Vagina (tissue), 2 donors: ENCODE measurements around the gene NAGPA. TPM values are rescaled to one million over a fixed set of nuclear protein-coding genes. Genes with fewer than 3 reads are reported as not detected.

Experiments used
- DNase-seq, 2 donors: peaks; one replicate each; pipeline ENCODE4 v3.0.0-alpha.2; 2017; ENCODE audit errors: extremely low spot score in 2 of 2
- H3K27ac ChIP-seq: fragments of 200-600 bp; sonication (generic); one replicate; pipeline ENCODE4 v1.5.1; 2019
- H3K27me3 ChIP-seq: fragments of 200-600 bp; sonication (generic); one replicate; pipeline ENCODE4 v1.5.1; 2019
- H3K36me3 ChIP-seq, 2 donors: fragments of 200-600 bp; sonication (generic); one replicate each; pipeline ENCODE4 v1.5.1; 2017 to 2019
- H3K4me1 ChIP-seq: fragments of 200-600 bp; sonication (generic); one replicate; pipeline ENCODE4 v1.5.1; 2019
- H3K4me3 ChIP-seq, 2 donors: fragments of 200-600 bp; sonication (generic); 1 replicate in 1 of 2; 2 replicates in 1 of 2; pipeline ENCODE4 v1.5.1; 2016 to 2019
- H3K9me3 ChIP-seq: fragments of 200-600 bp; sonication (generic); one replicate; pipeline ENCODE4 v1.5.1; 2019
- POLR2A ChIP-seq, 2 donors: fragments of 450-650 bp; IDR thresholded peaks; one replicate each; pipeline ENCODE4 v1.6.1; 2017; ENCODE audit warnings: antibody characterized with exemption in 2 of 2, mild to moderate bottlenecking in 2 of 2, moderate library complexity in 2 of 2
- POLR2AphosphoS5 ChIP-seq, 2 donors: sonication (generic); formaldehyde crosslinking; IDR thresholded peaks; one replicate each; pipeline ENCODE4 v1.9.0; 2017; ENCODE audit warnings: antibody characterized with exemption in 2 of 2, mild to moderate bottlenecking in 2 of 2, low read depth in 1 of 2; ENCODE audit not compliant: insufficient read depth in 1 of 2
- intact Hi-C: fragments of 100-400 bp; cut with DNase I; formaldehyde crosslinking; loops from one replicate; pipeline ENCODE4 v1.15.1; 2023
- total RNA-seq: library from RNA; depleted of rRNA; stranded (reverse); fragments of >200 nt; gene quantifications from one replicate; pipeline ENCODE4 v1.2.3, GENCODE V29; 2016
- TF ChIP-seq, protein P1 (sequence below), 3 experiments: fragments of 450-650 bp in 2 of 3; fragments of 200-600 bp in 1 of 3; sonication (generic) in 1 of 3; IDR thresholded peaks; one replicate each; pipeline ENCODE4 v1.5.1; 2017 to 2019; ENCODE audit warnings: antibody characterized with exemption in 3 of 3, mild to moderate bottlenecking in 2 of 3, moderate library complexity in 2 of 3

The NAGPA gene
- total RNA-seq, 1 donor from 2014 or later = 9.8 TPM

DNA sequence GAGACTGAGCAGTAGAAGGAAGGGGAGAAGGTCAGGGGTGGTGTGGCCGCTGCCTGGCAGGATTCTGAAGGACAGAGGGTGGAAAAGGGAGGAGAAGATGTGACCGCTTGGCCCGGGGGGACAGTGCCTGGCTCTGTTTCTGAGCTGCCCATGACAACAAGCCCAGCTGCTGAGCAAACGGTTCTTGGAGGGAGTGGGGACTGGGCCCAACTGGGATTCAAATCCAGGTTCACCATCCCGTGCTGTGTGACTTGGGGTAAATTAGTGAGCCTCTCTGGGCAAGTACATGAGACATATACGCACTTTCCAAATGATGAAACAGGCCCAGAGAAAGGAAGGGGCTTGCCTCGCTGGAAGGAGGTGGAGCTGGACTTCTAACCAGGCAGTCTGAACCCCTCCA is 52.3 kb downstream of the NAGPA start:
- H3K27me3 ChIP-seq = no peaks in the 10 kb centered on the region
- intact Hi-C loops = no loop called here
- no peak for DNase-seq
- TF ChIP-seq POLR2A (IDR thresholded peaks at IDR 0.05) (no peak), POLR2AphosphoS5 (IDR thresholded peaks at IDR 0.05; ENCODE audit: insufficient read depth in 1 of 2, low read depth in 1 of 2) (no peak)
- TF ChIP-seq, protein P1, sequence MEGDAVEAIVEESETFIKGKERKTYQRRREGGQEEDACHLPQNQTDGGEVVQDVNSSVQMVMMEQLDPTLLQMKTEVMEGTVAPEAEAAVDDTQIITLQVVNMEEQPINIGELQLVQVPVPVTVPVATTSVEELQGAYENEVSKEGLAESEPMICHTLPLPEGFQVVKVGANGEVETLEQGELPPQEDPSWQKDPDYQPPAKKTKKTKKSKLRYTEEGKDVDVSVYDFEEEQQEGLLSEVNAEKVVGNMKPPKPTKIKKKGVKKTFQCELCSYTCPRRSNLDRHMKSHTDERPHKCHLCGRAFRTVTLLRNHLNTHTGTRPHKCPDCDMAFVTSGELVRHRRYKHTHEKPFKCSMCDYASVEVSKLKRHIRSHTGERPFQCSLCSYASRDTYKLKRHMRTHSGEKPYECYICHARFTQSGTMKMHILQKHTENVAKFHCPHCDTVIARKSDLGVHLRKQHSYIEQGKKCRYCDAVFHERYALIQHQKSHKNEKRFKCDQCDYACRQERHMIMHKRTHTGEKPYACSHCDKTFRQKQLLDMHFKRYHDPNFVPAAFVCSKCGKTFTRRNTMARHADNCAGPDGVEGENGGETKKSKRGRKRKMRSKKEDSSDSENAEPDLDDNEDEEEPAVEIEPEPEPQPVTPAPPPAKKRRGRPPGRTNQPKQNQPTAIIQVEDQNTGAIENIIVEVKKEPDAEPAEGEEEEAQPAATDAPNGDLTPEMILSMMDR (IDR thresholded peaks at IDR 0.05) = no peak
- H3K36me3 ChIP-seq = no peaks in the 10 kb centered on the region
- H3K4me3 ChIP-seq = no peak overlapping the region
- no peaks in the 10 kb centered on the region for H3K4me1 ChIP-seq
- no peak overlapping the region for H3K27ac ChIP-seq
- no peaks in the 10 kb centered on the region for H3K9me3 ChIP-seq

DNA sequence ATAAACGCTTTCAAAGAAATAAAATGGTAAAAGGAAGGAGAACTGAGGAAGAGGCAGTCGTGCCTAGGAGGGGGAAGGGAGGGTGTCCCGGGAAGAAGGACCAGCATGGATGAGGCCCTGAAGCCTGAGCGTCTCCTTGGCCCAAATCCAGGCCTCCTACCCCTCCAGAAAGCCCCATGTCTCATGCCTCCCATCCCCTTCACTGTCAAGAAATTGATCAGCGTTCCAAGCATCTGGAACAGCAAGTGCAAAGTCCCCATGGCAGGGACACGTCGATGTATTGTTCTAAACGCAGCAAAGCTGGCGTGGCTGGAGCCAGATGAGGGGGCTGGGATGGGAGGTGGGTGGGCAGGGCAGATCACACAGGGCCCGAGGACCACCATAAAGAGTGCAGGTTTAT is 53.0 kb downstream of the NAGPA start:
- H3K4me3 ChIP-seq = no peak overlapping the region
- H3K4me1 ChIP-seq = no peaks in the 10 kb centered on the region
- H3K36me3 ChIP-seq = no peaks in the 10 kb centered on the region
- intact Hi-C loops = no loop called here
- no peak overlapping the region for H3K27ac ChIP-seq
- no peaks in the 10 kb centered on the region for H3K9me3 ChIP-seq
- no peaks in the 10 kb centered on the region for H3K27me3 ChIP-seq
- DNase-seq = no peak
- TF ChIP-seq POLR2A (IDR thresholded peaks at IDR 0.05) (no peak), POLR2AphosphoS5 (IDR thresholded peaks at IDR 0.05; ENCODE audit: insufficient read depth in 1 of 2, low read depth in 1 of 2) (no peak)
- TF ChIP-seq, protein P1 (IDR thresholded peaks at IDR 0.05) = no peak

DNA sequence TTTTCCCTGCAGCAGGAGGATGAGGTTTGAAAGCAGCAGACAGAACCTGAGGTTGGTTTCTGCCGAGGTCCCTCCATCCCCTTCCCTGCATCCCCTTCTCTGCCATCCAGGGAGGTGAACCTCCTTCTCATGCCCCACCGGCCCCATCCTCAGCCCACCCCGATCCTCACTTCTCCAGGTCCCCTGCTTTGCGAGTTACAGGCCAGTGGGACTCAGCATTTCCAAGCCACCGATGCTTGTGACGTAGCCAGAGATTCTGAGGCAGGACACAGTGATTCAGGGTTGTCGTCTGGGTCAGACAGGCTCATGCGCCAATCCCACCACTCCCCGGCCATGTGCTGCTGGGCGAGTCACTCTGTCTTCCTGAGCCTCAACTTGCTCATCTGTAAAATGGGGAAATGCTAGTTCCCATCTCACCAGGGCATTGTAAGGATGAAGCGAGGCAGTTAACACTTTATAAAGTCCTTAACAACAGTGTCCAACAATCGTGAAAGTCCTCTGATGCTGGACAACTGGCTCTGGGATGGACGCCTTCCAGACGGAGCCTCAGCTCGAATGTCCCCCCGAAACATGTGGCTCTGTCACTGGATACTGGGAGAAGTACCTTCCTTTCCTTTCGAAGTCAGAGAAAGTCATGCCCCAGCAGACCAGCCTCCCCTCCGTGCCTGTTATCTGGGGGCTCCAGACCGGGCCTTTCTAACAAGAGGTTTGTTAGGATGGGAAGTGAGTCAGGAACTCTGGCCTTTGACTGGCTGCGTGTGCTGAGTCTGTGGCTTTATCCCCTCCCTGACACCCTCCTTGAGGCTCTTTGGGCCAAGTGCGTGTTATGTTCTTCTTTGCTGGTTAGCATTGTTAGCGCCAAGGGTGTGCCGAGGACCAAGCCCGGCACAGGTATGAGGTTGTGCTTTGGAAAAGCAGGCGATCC is 53.7 kb downstream of the NAGPA start:
- intact Hi-C loops = no loop called here
- no peaks in the 10 kb centered on the region for H3K9me3 ChIP-seq
- H3K27ac ChIP-seq = no peak overlapping the region
- H3K4me1 ChIP-seq = no peaks in the 10 kb centered on the region
- no peak overlapping the region for H3K4me3 ChIP-seq
- no peaks in the 10 kb centered on the region for H3K36me3 ChIP-seq
- no peak for DNase-seq
- TF ChIP-seq, protein P1 (IDR thresholded peaks at IDR 0.05) = no peak
- TF ChIP-seq POLR2A (IDR thresholded peaks at IDR 0.05) (no peak), POLR2AphosphoS5 (IDR thresholded peaks at IDR 0.05; ENCODE audit: insufficient read depth in 1 of 2, low read depth in 1 of 2) (no peak)
- H3K27me3 ChIP-seq = no peaks in the 10 kb centered on the region

GRCh38 chr16:4979164-4979563 is 54.6 kb downstream of the NAGPA start:
- no peak overlapping the region for H3K27ac ChIP-seq
- H3K36me3 ChIP-seq = no peaks in the 10 kb centered on the region
- intact Hi-C loops = no loop called here
- H3K4me1 ChIP-seq = no peaks in the 10 kb centered on the region
- TF ChIP-seq POLR2A (IDR thresholded peaks at IDR 0.05) = no peak
- no peak for TF ChIP-seq POLR2AphosphoS5 (IDR thresholded peaks at IDR 0.05; ENCODE audit: insufficient read depth in 1 of 2, low read depth in 1 of 2)
- H3K9me3 ChIP-seq = no peaks in the 10 kb centered on the region
- H3K4me3 ChIP-seq = no peak overlapping the region
- H3K27me3 ChIP-seq = no peaks in the 10 kb centered on the region
- DNase-seq = no peak

DNA sequence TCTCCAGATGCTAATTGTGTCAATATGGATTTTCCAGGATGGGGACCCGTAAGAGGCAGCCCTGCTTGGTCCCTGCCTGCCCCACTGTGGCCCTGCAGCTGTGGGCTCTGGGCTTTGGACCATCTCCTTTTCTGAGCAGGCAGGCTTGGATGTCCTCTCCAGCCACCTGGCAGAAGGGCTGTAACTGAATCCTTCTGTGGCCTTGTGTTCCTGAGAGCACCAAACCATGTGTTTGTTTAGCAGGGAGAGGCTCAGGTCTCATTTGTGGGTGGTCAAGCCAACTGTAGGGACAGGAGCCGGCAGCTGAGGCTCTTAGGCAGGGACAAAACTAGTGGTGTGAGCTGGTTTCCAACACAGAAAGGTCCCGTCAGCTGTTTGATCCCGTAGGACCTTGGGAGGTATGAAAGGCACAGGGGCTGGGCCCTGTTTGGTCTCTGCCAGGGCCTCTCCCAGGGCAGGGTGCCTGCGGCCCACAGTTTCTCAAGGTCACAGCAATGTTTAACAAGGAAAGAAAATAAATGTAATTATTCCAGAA is 57.1 kb downstream of the NAGPA start:
- H3K4me3 ChIP-seq = no peak overlapping the region
- no peaks in the 10 kb centered on the region for H3K4me1 ChIP-seq
- intact Hi-C loops = no loop called here
- H3K27ac ChIP-seq = no peak overlapping the region
- H3K27me3 ChIP-seq = no peaks in the 10 kb centered on the region
- TF ChIP-seq POLR2AphosphoS5 (IDR thresholded peaks at IDR 0.05; ENCODE audit: insufficient read depth in 1 of 2, low read depth in 1 of 2) = no peak
- H3K9me3 ChIP-seq = no peaks in the 10 kb centered on the region
- DNase-seq = no peak
- no peaks in the 10 kb centered on the region for H3K36me3 ChIP-seq

DNA sequence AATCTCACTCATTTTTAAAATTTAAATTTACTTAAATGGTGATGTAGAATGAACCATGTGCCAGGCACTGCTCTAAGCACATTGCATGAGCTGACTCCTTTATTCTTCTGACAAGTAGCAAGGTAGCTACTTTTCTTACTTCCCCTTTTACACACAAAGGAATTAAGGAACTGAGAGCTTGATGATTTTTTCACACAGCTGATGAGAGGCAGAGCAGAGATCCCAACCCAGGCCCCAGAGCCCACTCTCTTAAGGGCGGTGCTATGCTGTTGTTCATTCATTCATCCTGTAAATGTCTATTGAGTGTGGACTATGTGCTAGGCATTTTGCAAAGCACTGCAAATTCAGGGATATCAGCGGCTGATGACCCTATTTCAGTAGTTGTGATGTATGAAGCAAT is 57.7 kb downstream of the NAGPA start:
- Histone ChIP-seq H3K4me1 (no peaks in the 10 kb centered on the region), H3K27ac (no peak overlapping the region), H3K27me3 (no peaks in the 10 kb centered on the region), H3K4me3 (no peak overlapping the region), H3K36me3 (no peaks in the 10 kb centered on the region), H3K9me3 (no peaks in the 10 kb centered on the region)
- intact Hi-C loops = no loop called here
- no peak for DNase-seq
- TF ChIP-seq, protein P1 (IDR thresholded peaks at IDR 0.05) = no peak
- TF ChIP-seq POLR2A (IDR thresholded peaks at IDR 0.05) (no peak), POLR2AphosphoS5 (IDR thresholded peaks at IDR 0.05; ENCODE audit: insufficient read depth in 1 of 2, low read depth in 1 of 2) (no peak)
